Ascending aorta (tissue), 2 donors: ENCODE results near the gene RAP1B. TPM values are rescaled to one million over a fixed set of nuclear protein-coding genes. Genes with fewer than 3 reads are reported as not detected.

ENCODE experiments used
- DNase-seq, 2 donors: peaks; one replicate each; pipeline ENCODE4 v3.0.0-alpha.2; 2019; ENCODE audit warnings: low spot score in 2 of 2
- H3K27ac ChIP-seq, 2 donors: fragments of 200-600 bp; sonication (generic); one replicate each; pipeline ENCODE4 v1.5.1; 2016 to 2017; ENCODE audit warnings: mild to moderate bottlenecking in 1 of 2
- H3K27me3 ChIP-seq: fragments of 200-600 bp; sonication (generic); one replicate; pipeline ENCODE4 v1.5.1; 2017
- H3K36me3 ChIP-seq, 2 donors: fragments of 200-600 bp; sonication (generic); one replicate each; pipeline ENCODE4 v1.5.1; 2016
- H3K4me1 ChIP-seq, 2 donors: fragments of 200-600 bp; sonication (generic); one replicate each; pipeline ENCODE4 v1.5.1; 2016 to 2017; ENCODE audit warnings: mild to moderate bottlenecking in 1 of 2
- H3K4me3 ChIP-seq, 2 donors: fragments of 200-600 bp; sonication (generic); one replicate each; pipeline ENCODE4 v1.5.1; 2016 to 2017; ENCODE audit warnings: mild to moderate bottlenecking in 1 of 2
- H3K9me3 ChIP-seq, 2 donors: fragments of 200-600 bp; sonication (generic); one replicate each; pipeline ENCODE4 v1.5.1; 2016
- CTCF ChIP-seq, 3 experiments: fragments of 200-600 bp in 2 of 3; fragments of 450-650 bp in 1 of 3; sonication (generic) in 2 of 3; IDR thresholded peaks; one replicate each; pipeline ENCODE4 v1.5.1; 2016 to 2019; ENCODE audit warnings: antibody characterized with exemption in 3 of 3, mild to moderate bottlenecking in 1 of 3, moderate library complexity in 1 of 3
- intact Hi-C: fragments of 100-400 bp; cut with DNase I; formaldehyde crosslinking; loops from one replicate; pipeline ENCODE4 v1.15.1; 2023
- total RNA-seq: library from RNA; depleted of rRNA; stranded (reverse); fragments of >200 nt; gene quantifications from one replicate; pipeline ENCODE4 v1.1.0, GENCODE V29; 2016

The RAP1B gene
- total RNA-seq, 1 donor from 2014 or later, result 140 TPM

GRCh38 chr12:68581926-68582325, 28.8 kb upstream of the RAP1B start:
- no peaks in the 10 kb centered on the region for H3K36me3 ChIP-seq
- TF ChIP-seq CTCF (IDR thresholded peaks at IDR 0.05), result no peak
- no peaks in the 10 kb centered on the region for H3K27me3 ChIP-seq
- H3K4me3 ChIP-seq, result no peak overlapping the region
- H3K27ac ChIP-seq, result no peak overlapping the region
- H3K4me1 ChIP-seq, result no peaks in the 10 kb centered on the region
- DNase-seq, result no peak
- intact Hi-C loops, result no loop called here
- no peaks in the 10 kb centered on the region for H3K9me3 ChIP-seq

GRCh38 chr12:68585966-68586365, 24.7 kb upstream of the RAP1B start:
- Histone ChIP-seq H3K27ac (no peak overlapping the region), H3K36me3 (no peaks in the 10 kb centered on the region), H3K4me3 (no peak overlapping the region), H3K27me3 (no peaks in the 10 kb centered on the region), H3K9me3 (peaks cover 6 to 18% of the 10 kb centered on the region in 2 donors), H3K4me1 (no peaks in the 10 kb centered on the region)
- intact Hi-C loops, result no loop called here
- TF ChIP-seq CTCF (IDR thresholded peaks at IDR 0.05), result no peak
- DNase-seq, result no peak

GRCh38 chr12:68587448-68587873, 23.2 kb upstream of the RAP1B start:
- DNase-seq, result no peak
- Histone ChIP-seq H3K4me3 (no peak overlapping the region), H3K27me3 (no peaks in the 10 kb centered on the region), H3K36me3 (no peaks in the 10 kb centered on the region), H3K27ac (no peak overlapping the region), H3K4me1 (no peaks in the 10 kb centered on the region), H3K9me3 (peaks cover 6 to 18% of the 10 kb centered on the region in 2 donors)
- TF ChIP-seq CTCF (IDR thresholded peaks at IDR 0.05), result no peak
- intact Hi-C loops, result no loop called here

- TF ChIP-seq CTCF (IDR thresholded peaks at IDR 0.05), result no peak
- H3K27me3 ChIP-seq, result no peaks in the 10 kb centered on the region
- no peak for DNase-seq
- intact Hi-C loops, result no loop called here
- no peaks in the 10 kb centered on the region for H3K4me1 ChIP-seq
- no peak overlapping the region for H3K27ac ChIP-seq
- peaks cover 10 to 30% of the 10 kb centered on the region in 2 donors for H3K9me3 ChIP-seq
- no peaks in the 10 kb centered on the region for H3K36me3 ChIP-seq
- no peak overlapping the region for H3K4me3 ChIP-seq
Measured at GRCh38 chr12:68589194-68589593, 21.5 kb upstream of the RAP1B start.

- Histone ChIP-seq H3K4me1 (no peaks in the 10 kb centered on the region), H3K27me3 (no peaks in the 10 kb centered on the region), H3K36me3 (no peaks in the 10 kb centered on the region), H3K27ac (no peak overlapping the region), H3K9me3 (peaks cover 10 to 30% of the 10 kb centered on the region in 2 donors), H3K4me3 (no peak overlapping the region)
- intact Hi-C loops, result no loop called here
- TF ChIP-seq CTCF (IDR thresholded peaks at IDR 0.05), result no peak
- no peak for DNase-seq
Measured at GRCh38 chr12:68591734-68592418, 18.8 kb upstream of the RAP1B start.
